NCI-H128 (cell line): ENCODE results near the gene CDC42BPB.
"Not testable (repeated sequence)": the region's sequence is repeated elsewhere in the genome, so short reads cannot be mapped to it uniquely, and the experiment has no call there.

Source experiments
- DNase-seq: peaks from one replicate; lab custom pipeline; 2025; ENCODE audit not compliant: unreplicated experiment; lab: John Stamatoyannopoulos, UW

The CDC42BPB gene

GRCh38 chr14:102902523-102903247 lies 154.7 kb downstream of the CDC42BPB start:
- no peak for DNase-seq

- no peak for DNase-seq
Observed at GRCh38 chr14:102902086-102902485, 155.3 kb downstream of the CDC42BPB start.

GRCh38 chr14:102901633-102902032 lies 155.7 kb downstream of the CDC42BPB start:
- no peak for DNase-seq

- no peak for DNase-seq
Observed at GRCh38 chr14:102900631-102901571, 156.4 kb downstream of the CDC42BPB start.

- DNase-seq = no peak
Observed at GRCh38 chr14:102899516-102899900, 157.8 kb downstream of the CDC42BPB start.

- no peak for DNase-seq
Observed at GRCh38 chr14:102898776-102899515, 158.4 kb downstream of the CDC42BPB start.

GRCh38 chr14:102898298-102898697 lies 159.1 kb downstream of the CDC42BPB start:
- no peak for DNase-seq

GRCh38 chr14:102897299-102898027 lies 159.9 kb downstream of the CDC42BPB start:
- no peak for DNase-seq

- not testable (repeated sequence) for DNase-seq
Observed at GRCh38 chr14:102896735-102897134, 160.6 kb downstream of the CDC42BPB start.

- no peak for DNase-seq
Observed at GRCh38 chr14:102893452-102893851, 163.9 kb downstream of the CDC42BPB start.

- DNase-seq = no peak
Observed at GRCh38 chr14:102892651-102893050, 164.7 kb downstream of the CDC42BPB start.

GRCh38 chr14:102891556-102891955 lies 165.8 kb downstream of the CDC42BPB start:
- no peak for DNase-seq

- DNase-seq = no peak
Observed at GRCh38 chr14:102891111-102891510, 166.2 kb downstream of the CDC42BPB start.

- no peak for DNase-seq
Observed at GRCh38 chr14:102889615-102890014, 167.7 kb downstream of the CDC42BPB start.

GRCh38 chr14:102888748-102889147 lies 168.6 kb downstream of the CDC42BPB start:
- no peak for DNase-seq

GRCh38 chr14:102885737-102886447 lies 171.5 kb downstream of the CDC42BPB start:
- no peak for DNase-seq

- no peak for DNase-seq
Observed at GRCh38 chr14:102883554-102883953, 173.8 kb downstream of the CDC42BPB start.

- DNase-seq = no peak
Observed at GRCh38 chr14:102883089-102883541, 174.2 kb downstream of the CDC42BPB start.
